ENCODE results near the gene DPYSL3. TPM values are rescaled to one million over a fixed set of nuclear protein-coding genes. Genes with fewer than 3 reads are reported as not detected.

Gene DPYSL3
- polyA plus RNA-seq, 1 donor from 2014 or later = 689 TPM

- Histone ChIP-seq H3K27me3 (ENCODE audit: insufficient read depth, low read depth, low read length) (no peaks in the 10 kb centered on the region), H3K36me3 (ENCODE audit: insufficient read depth, low read length) (peaks cover 45% of the 10 kb centered on the region), H3K9ac (ENCODE audit: low read length) (no peak overlapping the region), H3K79me2 (replicated peaks; ENCODE audit: insufficient read depth, low read length) (peaks cover 3% of the 10 kb centered on the region), H3K9me2 (ENCODE audit: insufficient read depth, low read length) (no peaks in the 10 kb centered on the region), H3K4me2 (ENCODE audit: low read length) (no peak overlapping the region), H4K20me1 (ENCODE audit: insufficient read depth) (peaks cover 9% of the 10 kb centered on the region), H3K27ac (ENCODE audit: low read length) (no peak overlapping the region), H2AFZ (ENCODE audit: low read depth, low read length) (no peak overlapping the region), H3K9me3 (ENCODE audit: low read length) (no peaks in the 10 kb centered on the region), H3F3A (ENCODE audit: insufficient read depth, low read length, poor library complexity, severe bottlenecking) (no peaks in the 10 kb centered on the region), H3K4me3 (ENCODE audit: low read length) (no peak overlapping the region)
- TF ChIP-seq EZH2 (IDR thresholded peaks at IDR 0.05; ENCODE audit: borderline replicate concordance, insufficient read depth, low read length, poor library complexity, severe bottlenecking) (no peak), REST (IDR thresholded peaks at IDR 0.05; ENCODE audit: borderline replicate concordance) (no peak), SMC3 (conservative IDR thresholded peaks at IDR 0.05; ENCODE audit: poor library complexity) (no peak), MXI1 (conservative IDR thresholded peaks at IDR 0.05; ENCODE audit: poor library complexity, severe bottlenecking) (no peak), RAD21 (conservative IDR thresholded peaks at IDR 0.05) (no peak), TAF1 (IDR thresholded peaks at IDR 0.05; ENCODE audit: low read depth) (no peak), CTCF (IDR thresholded peaks at IDR 0.05; ENCODE audit: poor library complexity, severe bottlenecking) (no peak), EP300 (conservative IDR thresholded peaks at IDR 0.05; ENCODE audit: poor library complexity, severe bottlenecking) (no peak), POLR2AphosphoS5 (IDR thresholded peaks at IDR 0.05) (no peak)
Measured at GRCh38 chr5:147400126-147400809, 109.6 kb downstream of the DPYSL3 start.

DNA sequence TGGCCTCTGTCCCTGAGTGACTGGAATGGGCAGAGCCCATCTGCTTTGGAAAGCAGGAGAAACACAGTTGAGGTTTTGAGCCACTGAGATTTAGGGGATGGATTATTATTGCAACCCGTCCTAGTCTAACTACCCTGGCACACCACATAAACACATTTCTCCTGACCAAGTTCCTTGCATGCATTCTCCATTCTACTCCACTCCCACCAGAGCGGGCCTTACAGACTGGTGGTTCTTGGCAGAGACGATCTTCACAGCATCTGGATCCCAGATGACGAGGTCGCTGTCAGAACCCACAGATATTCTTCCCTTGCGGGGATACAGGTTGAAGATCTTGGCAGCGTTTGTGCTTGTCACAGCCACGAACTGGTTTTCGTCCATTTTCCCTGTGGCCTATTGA is 111.0 kb downstream of the DPYSL3 start:
- H4K20me1 ChIP-seq (ENCODE audit: insufficient read depth) = peaks cover 4% of the 10 kb centered on the region
- no peak overlapping the region for H3K9ac ChIP-seq (ENCODE audit: low read length)
- peaks cover 43% of the 10 kb centered on the region for H3K36me3 ChIP-seq (ENCODE audit: insufficient read depth, low read length)
- no peak overlapping the region for H3K4me3 ChIP-seq (ENCODE audit: low read length)
- no peak overlapping the region for H3K4me2 ChIP-seq (ENCODE audit: low read length)
- H2AFZ ChIP-seq (ENCODE audit: low read depth, low read length) = no peak overlapping the region
- H3F3A ChIP-seq (ENCODE audit: insufficient read depth, low read length, poor library complexity, severe bottlenecking) = no peaks in the 10 kb centered on the region
- no peaks in the 10 kb centered on the region for H3K9me2 ChIP-seq (ENCODE audit: insufficient read depth, low read length)
- no peak overlapping the region for H3K27ac ChIP-seq (ENCODE audit: low read length)
- H3K79me2 ChIP-seq (replicated peaks; ENCODE audit: insufficient read depth, low read length) = no peaks in the 10 kb centered on the region
- H3K9me3 ChIP-seq (ENCODE audit: low read length) = no peaks in the 10 kb centered on the region
- TF ChIP-seq RAD21 (conservative IDR thresholded peaks at IDR 0.05) (no peak), EZH2 (IDR thresholded peaks at IDR 0.05; ENCODE audit: borderline replicate concordance, insufficient read depth, low read length, poor library complexity, severe bottlenecking) (no peak), MXI1 (conservative IDR thresholded peaks at IDR 0.05; ENCODE audit: poor library complexity, severe bottlenecking) (no peak), REST (IDR thresholded peaks at IDR 0.05; ENCODE audit: borderline replicate concordance) (no peak), EP300 (conservative IDR thresholded peaks at IDR 0.05; ENCODE audit: poor library complexity, severe bottlenecking) (no peak), SMC3 (conservative IDR thresholded peaks at IDR 0.05; ENCODE audit: poor library complexity) (no peak), POLR2AphosphoS5 (IDR thresholded peaks at IDR 0.05) (no peak), CTCF (IDR thresholded peaks at IDR 0.05; ENCODE audit: poor library complexity, severe bottlenecking) (no peak), TAF1 (IDR thresholded peaks at IDR 0.05; ENCODE audit: low read depth) (no peak)
- no peaks in the 10 kb centered on the region for H3K27me3 ChIP-seq (ENCODE audit: insufficient read depth, low read depth, low read length)
